VCaP (cell line): ENCODE data around the gene XKR7.

Experiments used
- H3K27ac ChIP-seq: fragments of 450-650 bp; 2 replicates; pipeline ENCODE4 v1.5.1; 2017
- CTCF ChIP-seq: fragments of 450-650 bp; conservative IDR thresholded peaks from 2 replicates; pipeline ENCODE4 v1.5.1; 2017; ENCODE audit warnings: mild to moderate bottlenecking, moderate library complexity

XKR7 gene

GRCh38 chr20:32037929-32038328 lies 70.0 kb downstream of the XKR7 start:
- no peak for TF ChIP-seq CTCF
- H3K27ac ChIP-seq, result no peak overlapping the region

DNA sequence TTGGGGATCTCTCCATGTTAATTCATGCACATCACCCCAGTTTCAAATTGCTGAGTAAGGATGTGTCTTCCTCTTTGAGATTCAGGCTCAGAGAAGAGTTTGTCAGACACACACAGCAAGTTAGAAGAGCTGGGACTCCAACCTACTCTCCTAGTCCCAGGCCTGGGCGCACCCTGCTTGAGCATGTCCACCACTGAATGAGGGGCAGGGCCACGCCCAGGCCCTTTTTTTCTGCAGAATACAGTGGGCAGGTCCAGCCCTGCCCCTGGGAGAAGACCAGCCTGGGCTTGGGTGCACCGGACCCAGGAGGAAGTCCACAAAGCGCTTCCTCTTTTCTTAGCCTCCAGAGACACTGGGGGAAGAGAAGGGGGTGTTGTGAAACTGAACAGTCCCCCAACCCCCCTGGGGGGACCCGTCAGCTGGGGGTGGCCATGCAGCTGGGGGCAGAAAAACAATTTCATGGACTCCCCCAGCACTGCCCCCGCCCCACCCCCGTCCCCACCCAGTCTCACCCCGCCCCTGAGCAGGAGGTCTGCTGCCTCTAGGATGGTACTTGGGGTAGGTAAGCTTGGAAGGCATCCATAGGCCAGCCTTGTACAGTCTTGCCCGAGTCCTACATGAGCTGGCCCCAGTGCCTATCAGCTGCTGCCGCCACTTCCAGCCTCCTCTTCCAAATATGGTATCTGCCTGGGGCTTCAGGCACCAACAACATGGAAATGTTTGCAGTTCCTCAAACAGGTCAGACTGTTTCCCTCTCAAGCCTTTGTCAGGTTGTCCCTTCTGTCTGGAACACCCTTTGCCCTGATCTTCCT lies 72.4 kb downstream of the XKR7 start:
- H3K27ac ChIP-seq, result no peak overlapping the region
- TF ChIP-seq CTCF, result no peak

DNA sequence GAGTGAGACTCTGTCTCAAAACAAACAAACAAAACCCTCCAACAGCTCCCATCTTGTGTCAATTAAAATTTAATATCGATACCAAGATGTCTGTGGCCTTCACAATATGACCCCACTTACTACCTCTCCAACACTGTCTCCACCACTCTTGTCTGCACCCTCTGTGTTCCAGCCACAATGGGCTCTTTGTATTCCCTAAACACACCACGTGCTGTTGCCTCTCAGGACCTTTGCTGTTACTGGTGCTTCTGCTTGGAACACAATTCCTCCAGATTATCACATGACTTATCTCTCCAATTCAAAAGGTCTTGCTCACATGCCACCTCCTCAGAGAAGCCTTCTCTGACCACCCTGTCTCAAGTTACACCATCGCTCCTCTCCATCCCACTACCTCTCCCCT lies 78.0 kb downstream of the XKR7 start:
- no peak overlapping the region for H3K27ac ChIP-seq
- TF ChIP-seq CTCF, result no peak

DNA sequence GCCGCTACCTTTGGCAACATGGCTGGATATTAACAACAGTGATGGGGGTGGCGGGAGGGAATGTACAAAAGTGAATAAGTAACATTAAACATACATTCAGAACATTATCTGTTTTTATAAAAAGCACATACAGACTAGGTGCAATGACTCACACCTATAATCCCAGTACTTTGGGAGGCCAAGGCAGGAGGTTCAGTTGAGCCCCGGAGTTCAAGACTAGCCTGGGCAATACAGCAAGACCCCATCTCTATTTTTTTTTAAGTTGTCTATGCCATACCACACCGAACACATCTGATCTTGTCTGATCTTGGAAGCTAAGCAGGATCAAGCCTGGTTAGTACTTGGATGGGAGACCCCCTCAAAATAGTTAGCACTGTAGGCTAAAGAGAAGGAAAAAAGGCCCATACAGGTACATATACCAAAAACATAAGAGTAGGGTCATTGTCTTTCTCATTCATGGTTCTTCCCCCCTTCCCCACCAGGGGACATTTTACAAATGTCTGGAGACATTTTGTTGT lies 82.4 kb downstream of the XKR7 start:
- no peak overlapping the region for H3K27ac ChIP-seq
- TF ChIP-seq CTCF, result no peak

DNA sequence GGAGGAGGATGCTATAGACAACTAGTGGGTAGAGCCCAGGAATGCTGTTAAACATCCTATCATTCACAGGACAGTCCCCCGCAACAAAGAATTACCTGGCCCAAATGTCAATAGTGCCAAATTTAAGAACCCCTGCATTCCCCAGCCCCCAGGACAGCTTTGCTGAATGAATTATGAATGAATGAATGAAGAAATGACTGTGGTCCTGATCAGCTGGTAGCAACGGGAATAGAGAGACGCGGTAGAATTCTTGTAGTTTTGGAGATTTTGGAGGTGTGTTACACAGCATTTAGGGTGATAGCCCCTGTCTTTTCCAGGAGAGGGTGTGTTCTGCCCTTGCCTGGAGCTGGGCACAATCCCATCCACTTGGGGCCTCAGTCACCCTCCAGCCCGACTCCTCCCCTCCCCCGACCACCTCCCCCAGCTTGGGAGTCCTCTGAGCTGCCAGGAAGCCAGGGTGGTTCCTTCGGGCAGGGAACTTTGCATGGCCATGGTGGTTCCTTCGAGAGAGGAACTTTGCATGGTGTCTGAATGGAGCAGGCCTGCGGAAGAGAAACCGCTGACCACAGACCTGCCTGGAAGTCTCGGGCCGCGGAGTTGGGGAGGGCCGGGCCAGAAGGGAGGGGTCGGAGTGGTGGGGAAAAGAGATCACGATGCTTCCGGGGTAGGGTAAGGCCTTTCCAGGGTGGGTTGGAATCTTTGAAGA lies 83.1 kb downstream of the XKR7 start:
- no peak for TF ChIP-seq CTCF
- H3K27ac ChIP-seq, result no peak overlapping the region

GRCh38 chr20:32051720-32052089 lies 83.8 kb downstream of the XKR7 start:
- TF ChIP-seq CTCF, result no peak
- H3K27ac ChIP-seq, result no peak overlapping the region

DNA sequence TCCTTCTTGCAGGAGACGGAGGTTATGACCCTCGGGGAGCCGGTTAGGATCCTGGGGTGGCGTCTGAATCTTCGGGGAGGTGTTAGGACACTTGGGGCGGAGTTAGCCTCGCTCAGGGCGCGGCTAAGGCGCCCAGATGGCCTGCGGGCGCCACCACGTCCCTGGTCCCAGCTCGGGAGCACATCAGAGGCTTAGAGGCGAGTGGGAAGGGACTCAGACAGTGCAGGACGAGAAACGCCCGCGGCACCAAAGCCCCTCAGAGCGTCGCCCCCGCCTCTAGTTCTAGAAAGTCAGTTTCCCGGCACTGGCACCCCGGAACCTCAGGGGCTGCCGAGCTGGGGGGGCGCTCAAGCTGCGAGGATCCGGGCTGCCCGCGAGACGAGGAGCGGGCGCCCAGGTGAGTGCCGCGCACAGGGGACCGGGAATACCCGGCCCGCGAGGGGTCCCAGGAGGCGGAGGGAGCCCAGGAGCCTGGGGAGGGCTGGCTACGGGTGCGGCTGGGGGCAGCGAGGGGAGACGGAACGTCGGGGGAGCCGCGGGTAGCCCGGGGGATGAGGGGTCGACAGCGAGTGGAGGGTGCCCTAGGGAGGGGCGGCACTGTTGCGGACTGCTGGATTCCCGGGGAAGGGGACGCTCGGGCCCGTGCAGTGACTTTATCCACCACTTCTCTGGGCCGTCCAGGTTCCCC lies 84.3 kb downstream of the XKR7 start, which contains the start of gene HCK:
Gene HCK, plus strand, starts transcription at position 153 of the 688 bp plus-strand sequence.
- no peak within 1 kb of the TSS for H3K27ac ChIP-seq

More for the DNA sequence above, 84.3 kb downstream of the XKR7 start, which contains the start of gene HCK:
- no peak for TF ChIP-seq CTCF
